B cell (primary cell): ENCODE measurements around the gene ORC5. TPM values are rescaled to one million over a fixed set of nuclear protein-coding genes. Genes with fewer than 3 reads are reported as not detected.

Experiments used
- ATAC-seq: fragments of 200-7000 bp; cut with Tn5 transposase; one replicate; pipeline ENCODE4 v1.10.0; 2021; ENCODE audit warnings: low read depth, mild to moderate bottlenecking, moderate number of reproducible peaks, moderate library complexity
- CTCF ChIA-PET: fragments of 350-600 bp; sonication (Branson Sonifier 250); formaldehyde crosslinking; loops from one replicate; lab custom pipeline; 2021; ENCODE audit warnings: antibody characterized with exemption, inconsistent platforms; lab: Charles Lee
- POLR2A ChIA-PET: fragments of 350-600 bp; sonication (Branson Sonifier 250); formaldehyde crosslinking; loops from one replicate; lab custom pipeline; 2021; ENCODE audit warnings: antibody characterized with exemption; lab: Charles Lee
- DNase-seq: peaks from one replicate; pipeline ENCODE4 v3.0.0; 2013
- H2AFZ ChIP-seq: 2 replicates; pipeline ENCODE4 v1.6.1; 2012; ENCODE audit warnings: mild to moderate bottlenecking, low read depth, low read length; ENCODE audit not compliant: insufficient read depth, poor library complexity, severe bottlenecking
- H3K27ac ChIP-seq, 2 donors: 1 replicate in 1 of 2; 2 replicates in 1 of 2; pipeline ENCODE4 v1.5.1; 2012 to 2013; ENCODE audit warnings: low read length in 2 of 2, mild to moderate bottlenecking in 2 of 2, moderate library complexity in 1 of 2
- H3K27me3 ChIP-seq, 4 experiments: fragments of 200-600 bp in 1 of 4; sonication (generic) in 1 of 4; replicated peaks in 1 of 4; 1 replicate in 2 of 4; 2 replicates in 2 of 4; pipeline versions ENCODE4 v1.6.1 to v1.7.0; 2013 to 2016; ENCODE audit warnings: low read length in 3 of 4, mild to moderate bottlenecking in 2 of 4, mixed read lengths in 1 of 4, moderate library complexity in 1 of 4; ENCODE audit not compliant: insufficient read depth in 4 of 4, control insufficient read depth in 3 of 4; ENCODE audit errors: control extremely low read depth in 1 of 4
- H3K36me3 ChIP-seq, 2 experiments: replicated peaks in 1 of 2; 1 replicate in 1 of 2; 2 replicates in 1 of 2; pipeline versions ENCODE4 v1.6.1 to v1.7.1; 2013; ENCODE audit warnings: low read length in 1 of 2; ENCODE audit not compliant: insufficient read depth in 2 of 2, control insufficient read depth in 1 of 2; ENCODE audit errors: control extremely low read depth in 1 of 2, extremely low read depth in 1 of 2
- H3K4me1 ChIP-seq, 2 donors: fragments of 200-600 bp in 1 of 2; sonication (generic) in 1 of 2; 1 replicate in 1 of 2; 2 replicates in 1 of 2; pipeline versions ENCODE4 v1.5.1 to v1.6.1; 2013 to 2017; ENCODE audit warnings: low read length in 2 of 2; ENCODE audit not compliant: control insufficient read depth in 2 of 2, insufficient read depth in 2 of 2
- H3K4me2 ChIP-seq: replicated peaks from 2 replicates; pipeline ENCODE3; 2012; ENCODE audit warnings: mild to moderate bottlenecking, low read depth, low read length; ENCODE audit not compliant: poor library complexity, severe bottlenecking
- H3K4me3 ChIP-seq, 5 experiments: fragments of 200-600 bp in 1 of 5; sonication (generic) in 1 of 5; 1 replicate in 3 of 5; 2 replicates in 2 of 5; pipeline versions ENCODE4 v1.5.1 to v1.7.0; 2011 to 2016; ENCODE audit warnings: low read length in 4 of 5, mild to moderate bottlenecking in 4 of 5, low read depth in 2 of 5, control low read depth in 1 of 5, moderate library complexity in 1 of 5; ENCODE audit not compliant: insufficient read depth in 1 of 5; ENCODE audit errors: control extremely low read depth in 1 of 5, extremely low read depth in 1 of 5
- H3K79me2 ChIP-seq: fragments of 200-600 bp; sonication (generic); one replicate; pipeline ENCODE4 v1.6.0; 2016; ENCODE audit warnings: low read length; ENCODE audit not compliant: control insufficient read depth, insufficient read depth
- H3K9ac ChIP-seq: fragments of 200-600 bp; sonication (generic); 2 replicates; pipeline ENCODE4 v1.6.1; 2017; ENCODE audit warnings: mild to moderate bottlenecking, low read length, moderate library complexity
- H3K9me3 ChIP-seq, 3 donors: one replicate each; pipeline versions ENCODE4 v1.6.1 to v1.7.1; 2013; ENCODE audit warnings: low read length in 2 of 3; ENCODE audit not compliant: control insufficient read depth in 2 of 3, insufficient read depth in 1 of 3; ENCODE audit errors: control extremely low read depth in 1 of 3
- H4K20me1 ChIP-seq: 2 replicates; pipeline ENCODE4 v1.6.0; 2012; ENCODE audit warnings: mild to moderate bottlenecking, low read length; ENCODE audit not compliant: insufficient read depth, control insufficient read depth, poor library complexity, severe bottlenecking
- H3K27ac Mint-ChIP-seq: one replicate; pipeline ENCODE4 v1.8.0; 2021; ENCODE audit warnings: mixed read lengths
- H3K27me3 Mint-ChIP-seq: one replicate; pipeline ENCODE4 v1.8.0; 2021; ENCODE audit warnings: mixed read lengths
- H3K4me1 Mint-ChIP-seq: one replicate; pipeline ENCODE4 v1.8.0; 2021; ENCODE audit warnings: mixed read lengths
- H3K4me3 Mint-ChIP-seq: one replicate; pipeline ENCODE4 v1.8.0; 2021; ENCODE audit warnings: mixed read lengths
- H3K9me3 Mint-ChIP-seq: one replicate; pipeline ENCODE4 v1.8.0; 2022; ENCODE audit warnings: mixed read lengths; ENCODE audit not compliant: insufficient read depth
- EZH2 ChIP-seq: IDR thresholded peaks from 2 replicates; pipeline ENCODE4 v1.6.1; 2012; ENCODE audit warnings: borderline replicate concordance, low read depth, mild to moderate bottlenecking, moderate library complexity, low read length; ENCODE audit not compliant: insufficient read depth, poor library complexity, severe bottlenecking
- WGBS: methylation state at CpG from one replicate; pipeline ENCODE4 v1.1.5; 2013; ENCODE audit warnings: missing lambda C conversion rate; ENCODE audit not compliant: insufficient coverage; 5-methylcytosine and 5-hydroxymethylcytosine counted together
- intact Hi-C: fragments of 100-400 bp; cut with micrococcal nuclease; formaldehyde crosslinking; loops from one replicate; pipeline ENCODE4 v1.10.0; 2022
- polyA plus RNA-seq: library from polyadenylated mRNA; depleted of rRNA; stranded (reverse); fragments of >200 nt; gene quantifications from 2 replicates; pipeline ENCODE4 v1.2.3, GENCODE V29; 2012
- total RNA-seq, 2 donors: library from RNA; stranded (reverse); fragments of 120-200 nt in 1 of 2; gene quantifications; 1 replicate in 1 of 2; 2 replicates in 1 of 2; pipeline versions ENCODE4 v1.2.3 to v1.2.4, GENCODE V29; 2013 to 2022
- TF ChIP-seq, protein P1 (sequence below): fragments of 200-600 bp; IDR thresholded peaks from one replicate; pipeline ENCODE4 v1.8.0; 2022; ENCODE audit warnings: antibody characterized with exemption, mild to moderate bottlenecking

The ORC5 gene
- total and polyA plus RNA-seq, 2 donors (not counting 1 experiment from before 2014, with no cell fraction given): 6.8 to 20.2 TPM

DNA sequence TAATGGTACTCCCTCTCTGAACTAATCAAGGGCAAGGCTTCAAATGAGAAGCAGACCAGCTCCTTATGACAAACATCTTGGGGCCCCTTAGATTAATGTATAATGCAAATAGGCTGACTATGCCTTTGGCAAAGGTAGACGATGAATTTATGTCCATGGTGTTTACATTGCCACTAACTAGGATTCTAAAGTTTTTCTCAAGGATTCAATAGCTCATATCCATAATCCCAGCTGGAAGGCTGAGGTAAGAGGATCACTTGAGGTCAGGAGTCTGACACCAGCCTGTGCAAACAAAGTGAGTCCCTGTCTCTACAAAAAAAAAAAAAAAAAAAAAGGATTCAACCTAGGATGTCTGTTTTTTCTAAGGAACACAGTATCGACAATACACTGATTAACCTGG is 96.5 kb downstream of the ORC5 start:
- no peaks in the 10 kb centered on the region for H4K20me1 ChIP-seq
- ChIA-PET CTCF (no interaction called here), POLR2A (no interaction called here)
- intact Hi-C loops: no loop called here
- H3K36me3 ChIP-seq: no peaks in the 10 kb centered on the region
- H3K79me2 ChIP-seq: no peaks in the 10 kb centered on the region
- Mint-ChIP-seq H3K4me3 (no peak overlapping the region), H3K9me3 (no peaks in the 10 kb centered on the region), H3K27ac (no peak overlapping the region), H3K4me1 (no peaks in the 10 kb centered on the region), H3K27me3 (peaks cover 5% of the 10 kb centered on the region)
- H2AFZ ChIP-seq: no peak overlapping the region
- H3K27ac ChIP-seq: no peak overlapping the region
- H3K4me2 ChIP-seq: no peak overlapping the region
- no peak overlapping the region for H3K9ac ChIP-seq
- H3K4me1 ChIP-seq: no peaks in the 10 kb centered on the region
- DNase-seq: no peak
- no peak overlapping the region for H3K4me3 ChIP-seq
- no peaks in the 10 kb centered on the region for H3K27me3 ChIP-seq
- no peak for ATAC-seq
- WGBS: no CpG with 5 or more reads among the region's 2 CpGs
- TF ChIP-seq, protein P1, sequence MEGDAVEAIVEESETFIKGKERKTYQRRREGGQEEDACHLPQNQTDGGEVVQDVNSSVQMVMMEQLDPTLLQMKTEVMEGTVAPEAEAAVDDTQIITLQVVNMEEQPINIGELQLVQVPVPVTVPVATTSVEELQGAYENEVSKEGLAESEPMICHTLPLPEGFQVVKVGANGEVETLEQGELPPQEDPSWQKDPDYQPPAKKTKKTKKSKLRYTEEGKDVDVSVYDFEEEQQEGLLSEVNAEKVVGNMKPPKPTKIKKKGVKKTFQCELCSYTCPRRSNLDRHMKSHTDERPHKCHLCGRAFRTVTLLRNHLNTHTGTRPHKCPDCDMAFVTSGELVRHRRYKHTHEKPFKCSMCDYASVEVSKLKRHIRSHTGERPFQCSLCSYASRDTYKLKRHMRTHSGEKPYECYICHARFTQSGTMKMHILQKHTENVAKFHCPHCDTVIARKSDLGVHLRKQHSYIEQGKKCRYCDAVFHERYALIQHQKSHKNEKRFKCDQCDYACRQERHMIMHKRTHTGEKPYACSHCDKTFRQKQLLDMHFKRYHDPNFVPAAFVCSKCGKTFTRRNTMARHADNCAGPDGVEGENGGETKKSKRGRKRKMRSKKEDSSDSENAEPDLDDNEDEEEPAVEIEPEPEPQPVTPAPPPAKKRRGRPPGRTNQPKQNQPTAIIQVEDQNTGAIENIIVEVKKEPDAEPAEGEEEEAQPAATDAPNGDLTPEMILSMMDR: no peak
- no peak for TF ChIP-seq EZH2
- no peaks in the 10 kb centered on the region for H3K9me3 ChIP-seq

DNA sequence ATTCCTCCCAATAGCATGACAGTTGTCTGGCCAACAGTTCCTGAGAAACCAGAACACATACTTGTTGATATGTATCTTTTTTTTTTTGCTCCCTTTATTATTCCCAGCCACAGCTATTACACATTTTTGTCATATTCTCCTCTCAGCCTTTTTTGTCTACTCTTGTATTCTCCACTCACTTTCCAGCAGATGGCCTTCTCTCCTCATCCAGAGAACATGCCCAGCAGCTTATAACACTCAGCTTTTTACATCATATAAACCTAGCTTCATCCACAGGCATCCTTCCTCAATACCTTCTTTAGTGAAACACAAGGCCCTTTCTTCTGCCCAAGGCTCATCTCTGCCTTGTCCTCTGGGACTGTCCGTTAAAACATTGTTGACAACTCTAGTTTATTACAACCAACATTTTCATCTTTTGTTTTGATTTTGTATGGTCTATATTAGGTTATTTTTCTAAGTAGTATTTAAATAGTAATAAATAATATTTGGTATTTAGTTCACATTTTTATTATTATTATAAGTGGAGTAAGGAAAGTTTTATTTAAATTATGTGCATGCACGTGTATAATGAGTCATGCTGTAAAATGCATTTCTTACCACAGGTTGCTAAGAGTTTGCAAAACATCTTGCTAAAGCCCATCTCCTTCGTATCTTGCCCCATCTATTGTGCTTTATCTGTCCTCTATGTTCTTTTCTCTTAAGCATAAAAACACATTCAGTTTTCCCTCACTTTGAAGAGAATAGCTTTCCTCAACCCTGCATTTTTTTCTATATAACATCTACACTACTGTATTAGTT is 101.5 kb downstream of the ORC5 start:
- WGBS: 100% methylated on average over 1 of the region's 3 CpGs
- DNase-seq (no peak), ATAC-seq (no peak)
- intact Hi-C loops: no loop called here
- no peak for TF ChIP-seq EZH2
- TF ChIP-seq, protein P1: no peak
- Histone ChIP-seq H3K9me3 (no peaks in the 10 kb centered on the region), H2AFZ (no peak overlapping the region), H3K9ac (no peak overlapping the region), H3K27me3 (no peaks in the 10 kb centered on the region), H4K20me1 (no peaks in the 10 kb centered on the region), H3K4me2 (no peak overlapping the region), H3K4me3 (no peak overlapping the region), H3K79me2 (no peaks in the 10 kb centered on the region), H3K4me1 (no peaks in the 10 kb centered on the region), H3K36me3 (no peaks in the 10 kb centered on the region), H3K27ac (no peak overlapping the region)
- no peaks in the 10 kb centered on the region for H3K9me3 Mint-ChIP-seq
- POLR2A ChIA-PET: no interaction called here
- CTCF ChIA-PET: no interaction called here
- peaks cover 2% of the 10 kb centered on the region for H3K27me3 Mint-ChIP-seq
- H3K4me3 Mint-ChIP-seq: no peak overlapping the region
- no peaks in the 10 kb centered on the region for H3K4me1 Mint-ChIP-seq
- no peak overlapping the region for H3K27ac Mint-ChIP-seq
